OCI-LY7 (cell line): ENCODE data around the gene MPPED1. TPM values are rescaled to one million over a fixed set of nuclear protein-coding genes. Genes with fewer than 3 reads are reported as not detected.

Experiments used
- BruUV-seq: library from RNA; stranded (reverse); fragments of 400-500 nt; replicated peaks from 2 replicates; lab custom pipeline; 2021; lab: Mats Ljungman, UMichigan
- CTCF ChIA-PET: fragments of 300-600 bp; sonication (Branson Sonifier 250); formaldehyde crosslinking; loops from one replicate; lab custom pipeline; 2022; ENCODE audit warnings: antibody characterized with exemption; ENCODE audit not compliant: unreplicated experiment; lab: Charles Lee
- POLR2A ChIA-PET: fragments of 300-600 bp; sonication (Branson Sonifier 250); formaldehyde crosslinking; loops from one replicate; lab custom pipeline; 2022; ENCODE audit warnings: antibody characterized with exemption; lab: Charles Lee
- DNase-seq: peaks from one replicate; pipeline ENCODE4 v3.0.0-alpha.2; 2015; ENCODE audit warnings: low spot score
- H2AFZ ChIP-seq: fragments of 200-600 bp; sonication (generic), shearing (Covaris generic); 2 replicates; pipeline ENCODE4 v1.6.1; 2014; ENCODE audit warnings: mild to moderate bottlenecking, antibody characterized with exemption, low read length, moderate library complexity
- H3K27ac ChIP-seq: fragments of 200-600 bp; sonication (generic); 2 replicates; pipeline ENCODE4 v1.5.1; 2014; ENCODE audit warnings: mixed run types, low read depth, mild to moderate bottlenecking, moderate library complexity, low read length, inconsistent platforms; ENCODE audit not compliant: poor library complexity, severe bottlenecking
- H3K36me3 ChIP-seq: fragments of 200-600 bp; sonication (generic); 2 replicates; pipeline ENCODE4 v1.6.1; 2014; ENCODE audit warnings: mild to moderate bottlenecking, antibody characterized with exemption, low read length, moderate library complexity, mixed read lengths; ENCODE audit not compliant: insufficient read depth
- H3K4me1 ChIP-seq: fragments of 200-600 bp; sonication (generic); 2 replicates; pipeline ENCODE4 v1.5.1; 2014; ENCODE audit warnings: mild to moderate bottlenecking, low read length; ENCODE audit not compliant: insufficient read depth, poor library complexity, severe bottlenecking
- H3K4me2 ChIP-seq: fragments of 200-600 bp; sonication (generic); 2 replicates; pipeline ENCODE4 v1.6.1; 2014; ENCODE audit warnings: mild to moderate bottlenecking, low read length
- H3K4me3 ChIP-seq: fragments of 200-600 bp; sonication (generic); 2 replicates; pipeline ENCODE4 v1.5.1; 2014; ENCODE audit warnings: mild to moderate bottlenecking, low read depth, low read length; ENCODE audit not compliant: poor library complexity, severe bottlenecking
- H3K79me2 ChIP-seq: fragments of 200-600 bp; sonication (generic); 2 replicates; pipeline ENCODE4 v1.6.1; 2016; ENCODE audit warnings: low read depth, mild to moderate bottlenecking, low read length, moderate library complexity, mixed read lengths; ENCODE audit not compliant: insufficient read depth
- H3K9me2 ChIP-seq: fragments of 200-600 bp; sonication (generic); 2 replicates; pipeline ENCODE4 v1.6.1; 2016; ENCODE audit warnings: mild to moderate bottlenecking, low read length, mixed read lengths; ENCODE audit not compliant: insufficient read depth
- H3K9me3 ChIP-seq: fragments of 200-600 bp; sonication (generic); 2 replicates; pipeline ENCODE4 v1.6.1; 2014; ENCODE audit warnings: mild to moderate bottlenecking, mixed run types, low read length, mixed read lengths
- H4K20me1 ChIP-seq: fragments of 200-600 bp; sonication (generic); 2 replicates; pipeline ENCODE4 v1.6.1; 2014; ENCODE audit warnings: mild to moderate bottlenecking, antibody characterized with exemption, low read length, moderate library complexity, mixed read lengths; ENCODE audit not compliant: insufficient read depth
- EZH2phosphoT487 ChIP-seq: fragments of 200-600 bp; sonication (generic); IDR thresholded peaks from 2 replicates; pipeline ENCODE4 v1.6.1; 2018; ENCODE audit warnings: low read depth, borderline replicate concordance, mild to moderate bottlenecking, mixed run types, antibody characterized with exemption, low read length, moderate library complexity, mixed read lengths
- intact Hi-C: fragments of 100-400 bp; cut with micrococcal nuclease; formaldehyde crosslinking; loops from one replicate; pipeline ENCODE4 v1.10.0; 2022; ENCODE audit not compliant: unreplicated experiment
- total RNA-seq, 2 experiments: library from RNA; depleted of rRNA in 1 of 2; stranded (reverse); fragments of >200 nt in 1 of 2; shearing (Covaris generic) in 1 of 2; gene quantifications; 2 replicates each; pipeline ENCODE4 v1.2.3, GENCODE V29; 2014 to 2022
- TF ChIP-seq, protein P1 (sequence below): fragments of 200-600 bp; sonication (generic); conservative IDR thresholded peaks from 2 replicates; pipeline ENCODE4 v1.5.1; 2014; ENCODE audit warnings: mild to moderate bottlenecking, antibody characterized with exemption, low read length, moderate library complexity, mixed read lengths

MPPED1 gene
- total RNA-seq, 2 experiments from 2014 or later, result not detected

DNA sequence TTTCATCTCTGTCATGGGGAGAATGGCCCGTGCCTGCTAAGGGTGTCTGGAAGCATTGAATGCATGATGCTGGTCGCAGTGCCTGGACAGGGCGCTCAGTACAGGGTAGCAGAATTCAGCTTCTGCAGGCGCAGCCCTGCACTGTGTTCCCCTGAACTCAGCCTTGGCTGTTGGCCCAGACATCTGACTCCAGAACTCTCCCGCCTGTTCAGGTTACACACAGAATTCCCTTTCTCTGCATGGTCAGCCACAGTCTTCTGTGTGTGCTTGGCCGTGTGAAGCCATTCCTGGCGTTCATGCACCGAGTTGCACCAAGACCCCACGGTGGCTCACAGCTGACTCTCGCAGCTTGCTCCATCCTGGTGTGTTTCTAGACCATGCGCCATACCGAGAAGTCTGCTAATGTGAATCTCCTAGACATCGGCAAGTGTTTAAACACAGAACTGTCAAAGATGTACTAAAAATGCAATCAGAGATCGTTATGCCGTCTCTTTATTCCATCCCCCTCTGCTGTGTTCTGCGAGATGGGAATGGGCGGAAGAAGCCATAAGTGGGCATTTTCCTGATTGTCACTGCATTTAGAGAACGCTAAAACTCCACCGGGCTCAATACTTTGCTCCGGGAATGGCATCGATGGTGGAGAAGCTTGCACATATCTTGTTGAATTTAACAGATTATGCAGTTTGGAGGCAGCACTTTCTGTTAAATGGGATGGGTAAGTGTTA is 55.6 kb downstream of the MPPED1 start:
- intact Hi-C loops, result no loop called here
- H3K4me1 ChIP-seq, result no peaks in the 10 kb centered on the region
- no peak overlapping the region for H3K4me3 ChIP-seq
- H3K27ac ChIP-seq, result no peak overlapping the region
- H3K9me2 ChIP-seq, result no peaks in the 10 kb centered on the region
- H3K79me2 ChIP-seq, result no peaks in the 10 kb centered on the region
- no TSS peak for BruUV-seq
- POLR2A ChIA-PET, result no interaction called here
- H3K36me3 ChIP-seq, result no peaks in the 10 kb centered on the region
- DNase-seq, result no peak
- no peak overlapping the region for H2AFZ ChIP-seq
- no peak overlapping the region for H3K4me2 ChIP-seq
- H4K20me1 ChIP-seq, result no peaks in the 10 kb centered on the region
- CTCF ChIA-PET, result no interaction called here
- TF ChIP-seq EZH2phosphoT487, result no peak
- TF ChIP-seq, protein P1, sequence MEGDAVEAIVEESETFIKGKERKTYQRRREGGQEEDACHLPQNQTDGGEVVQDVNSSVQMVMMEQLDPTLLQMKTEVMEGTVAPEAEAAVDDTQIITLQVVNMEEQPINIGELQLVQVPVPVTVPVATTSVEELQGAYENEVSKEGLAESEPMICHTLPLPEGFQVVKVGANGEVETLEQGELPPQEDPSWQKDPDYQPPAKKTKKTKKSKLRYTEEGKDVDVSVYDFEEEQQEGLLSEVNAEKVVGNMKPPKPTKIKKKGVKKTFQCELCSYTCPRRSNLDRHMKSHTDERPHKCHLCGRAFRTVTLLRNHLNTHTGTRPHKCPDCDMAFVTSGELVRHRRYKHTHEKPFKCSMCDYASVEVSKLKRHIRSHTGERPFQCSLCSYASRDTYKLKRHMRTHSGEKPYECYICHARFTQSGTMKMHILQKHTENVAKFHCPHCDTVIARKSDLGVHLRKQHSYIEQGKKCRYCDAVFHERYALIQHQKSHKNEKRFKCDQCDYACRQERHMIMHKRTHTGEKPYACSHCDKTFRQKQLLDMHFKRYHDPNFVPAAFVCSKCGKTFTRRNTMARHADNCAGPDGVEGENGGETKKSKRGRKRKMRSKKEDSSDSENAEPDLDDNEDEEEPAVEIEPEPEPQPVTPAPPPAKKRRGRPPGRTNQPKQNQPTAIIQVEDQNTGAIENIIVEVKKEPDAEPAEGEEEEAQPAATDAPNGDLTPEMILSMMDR, result no peak
- H3K9me3 ChIP-seq, result no peaks in the 10 kb centered on the region

DNA sequence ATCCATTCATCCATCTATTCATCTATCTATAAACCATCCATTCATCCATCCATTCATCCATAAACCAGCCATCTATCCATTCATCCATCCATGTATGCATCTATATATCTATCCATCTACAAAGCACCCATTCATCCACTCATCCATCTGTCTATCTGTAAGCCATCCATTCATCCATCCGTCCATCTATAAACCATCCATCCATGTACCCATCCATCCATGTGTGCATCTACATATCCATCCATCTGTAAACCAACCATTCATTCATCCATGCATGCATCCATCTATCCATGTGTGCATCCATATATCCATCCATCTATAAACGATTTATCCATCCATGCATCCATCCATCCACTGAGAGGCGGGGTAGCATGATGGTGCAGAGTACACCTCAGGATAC is 58.4 kb downstream of the MPPED1 start:
- ChIA-PET POLR2A (no interaction called here), CTCF (no interaction called here)
- H2AFZ ChIP-seq, result no peak overlapping the region
- no peak overlapping the region for H3K27ac ChIP-seq
- intact Hi-C loops, result no loop called here
- no peaks in the 10 kb centered on the region for H3K9me2 ChIP-seq
- H3K4me1 ChIP-seq, result no peaks in the 10 kb centered on the region
- TF ChIP-seq, protein P1, result no peak
- TF ChIP-seq EZH2phosphoT487, result no peak
- no TSS peak for BruUV-seq
- no peaks in the 10 kb centered on the region for H3K9me3 ChIP-seq
- no peak for DNase-seq
- H3K79me2 ChIP-seq, result no peaks in the 10 kb centered on the region
- no peaks in the 10 kb centered on the region for H4K20me1 ChIP-seq
- H3K4me2 ChIP-seq, result no peak overlapping the region
- no peaks in the 10 kb centered on the region for H3K36me3 ChIP-seq
- no peak overlapping the region for H3K4me3 ChIP-seq

GRCh38 chr22:43470941-43471585 is 59.2 kb downstream of the MPPED1 start:
- intact Hi-C loops, result no loop called here
- Histone ChIP-seq H3K4me2 (no peak overlapping the region), H3K9me2 (no peaks in the 10 kb centered on the region), H3K4me1 (no peaks in the 10 kb centered on the region), H3K4me3 (no peak overlapping the region), H2AFZ (no peak overlapping the region), H3K9me3 (no peaks in the 10 kb centered on the region), H3K36me3 (no peaks in the 10 kb centered on the region), H3K27ac (no peak overlapping the region), H4K20me1 (no peaks in the 10 kb centered on the region), H3K79me2 (no peaks in the 10 kb centered on the region)
- no peak for TF ChIP-seq EZH2phosphoT487
- TF ChIP-seq, protein P1, result no peak
- ChIA-PET POLR2A (no interaction called here), CTCF (no interaction called here)
- no TSS peak for BruUV-seq
- no peak for DNase-seq
